NOMO-1 treated with DMSO at 0.1 percent for 48 hours (cell line): ENCODE data around the gene SHROOM3.

Experiments
- DNase-seq: peaks from one replicate; lab custom pipeline; 2025; ENCODE audit not compliant: unreplicated experiment; lab: John Stamatoyannopoulos, UW

The SHROOM3 gene

DNA sequence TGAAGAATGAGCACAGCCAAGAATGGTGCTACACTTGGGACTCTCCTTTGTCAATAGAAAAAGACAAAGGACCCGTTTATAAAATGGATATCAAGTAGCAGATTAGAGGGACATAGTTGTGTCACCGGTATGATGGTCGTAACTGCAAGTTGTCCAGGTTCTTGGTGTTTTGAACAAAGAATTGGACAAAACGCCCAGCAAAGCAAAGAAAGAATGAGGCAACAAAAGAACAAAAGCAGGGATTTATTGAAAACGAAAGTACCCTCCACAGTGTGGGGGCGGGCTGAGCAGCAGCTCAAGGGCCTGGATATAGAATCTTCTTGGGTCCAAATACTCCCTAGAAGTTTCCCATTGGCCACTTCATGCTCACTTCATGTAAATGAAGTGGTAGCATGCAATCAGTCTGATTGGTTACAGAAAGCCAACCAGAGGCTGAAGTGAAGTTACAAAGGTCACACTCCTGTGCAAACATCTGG, 54.7 kb downstream of the SHROOM3 start:
- DNase-seq, result no peak

DNA sequence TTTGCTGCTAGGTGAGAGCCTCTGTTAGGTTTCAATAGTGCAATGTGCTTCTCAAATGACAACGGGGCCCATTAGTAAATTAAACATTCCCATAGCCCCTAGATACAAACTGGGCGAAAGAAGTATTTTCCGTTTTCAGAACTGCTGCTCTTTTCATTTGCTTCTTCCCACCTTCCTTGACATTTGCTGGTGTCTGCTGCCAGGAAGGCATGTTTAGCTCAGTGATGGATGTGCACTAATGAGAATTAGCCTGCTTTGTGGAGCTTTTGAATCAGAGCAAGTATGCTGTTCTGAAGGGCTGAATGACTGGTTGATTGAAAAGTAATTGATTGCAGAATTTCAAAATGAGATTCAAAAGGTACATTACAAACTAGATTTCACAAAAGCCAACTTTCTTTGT, 57.0 kb downstream of the SHROOM3 start:
- DNase-seq, result no peak

DNA sequence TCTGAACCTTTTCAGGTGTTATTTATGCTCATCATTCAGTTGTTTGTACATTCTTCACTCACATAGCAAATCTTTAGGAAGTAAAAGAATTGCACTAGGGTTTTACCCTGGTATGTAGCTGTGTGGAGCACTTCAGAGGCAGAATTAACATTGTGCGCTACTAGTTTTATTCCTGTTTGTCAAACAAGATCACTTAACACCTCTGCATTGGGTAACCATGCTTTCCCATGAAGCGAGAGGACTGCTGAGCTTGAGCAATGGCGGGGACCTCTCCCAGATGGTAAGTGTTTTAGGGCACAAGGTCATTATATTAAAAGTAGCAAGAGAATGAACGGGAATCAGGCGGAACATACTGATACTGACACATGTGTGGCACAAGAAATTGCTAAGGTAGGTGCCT, 59.2 kb downstream of the SHROOM3 start:
- no peak for DNase-seq

DNA sequence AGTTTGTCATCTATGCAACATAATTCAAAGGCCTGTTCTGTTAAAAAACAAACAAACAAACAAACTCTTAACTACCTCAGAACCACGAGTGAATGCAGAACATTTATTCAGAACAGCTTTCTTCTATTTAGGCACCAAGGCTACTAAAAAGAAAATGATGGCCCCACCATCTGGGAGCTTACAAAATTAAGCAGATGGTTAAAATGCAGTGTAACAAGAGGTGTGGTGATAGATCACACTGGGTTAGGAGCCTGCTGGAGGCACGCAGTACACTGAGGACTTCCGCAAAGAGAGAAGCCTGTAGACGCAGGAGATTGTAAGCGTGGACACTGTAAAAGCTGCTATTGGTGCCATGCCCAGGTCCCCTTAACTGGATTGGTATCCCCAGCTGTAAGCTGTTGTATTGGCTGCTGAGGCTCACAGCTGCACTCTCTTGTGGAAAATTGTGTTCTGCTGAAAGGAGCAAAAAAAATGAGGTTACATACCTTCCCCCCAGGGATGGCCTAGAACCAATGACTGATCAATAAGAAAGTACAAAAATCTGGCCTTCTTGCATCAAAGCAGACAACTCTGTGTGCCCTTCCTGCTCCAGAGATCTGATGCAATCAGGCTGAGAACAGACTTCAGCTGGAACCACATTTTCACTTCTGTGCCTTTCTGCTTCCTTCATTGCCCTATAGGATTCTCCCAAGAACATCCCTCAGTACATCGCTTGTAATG, 60.0 kb downstream of the SHROOM3 start:
- no peak for DNase-seq

DNA sequence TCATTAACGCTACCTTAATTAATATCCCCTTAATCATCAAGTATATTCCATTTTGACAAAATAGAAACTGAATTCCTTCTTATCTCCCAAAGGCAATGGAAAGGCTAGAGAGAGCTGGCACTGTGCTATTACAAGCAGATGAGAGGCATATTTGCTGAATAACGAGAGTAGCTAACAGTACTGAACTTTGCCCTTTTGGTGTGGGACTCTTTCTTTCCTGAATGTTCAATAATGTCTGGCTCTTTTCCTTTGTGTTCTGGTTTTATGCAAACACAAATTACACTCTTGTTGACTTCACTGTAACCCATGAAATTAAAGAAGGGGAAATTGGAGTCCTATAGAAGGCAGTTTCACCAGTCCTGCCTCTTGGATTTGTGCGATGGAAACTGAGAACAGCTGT, 63.5 kb downstream of the SHROOM3 start:
- DNase-seq, result no peak

DNA sequence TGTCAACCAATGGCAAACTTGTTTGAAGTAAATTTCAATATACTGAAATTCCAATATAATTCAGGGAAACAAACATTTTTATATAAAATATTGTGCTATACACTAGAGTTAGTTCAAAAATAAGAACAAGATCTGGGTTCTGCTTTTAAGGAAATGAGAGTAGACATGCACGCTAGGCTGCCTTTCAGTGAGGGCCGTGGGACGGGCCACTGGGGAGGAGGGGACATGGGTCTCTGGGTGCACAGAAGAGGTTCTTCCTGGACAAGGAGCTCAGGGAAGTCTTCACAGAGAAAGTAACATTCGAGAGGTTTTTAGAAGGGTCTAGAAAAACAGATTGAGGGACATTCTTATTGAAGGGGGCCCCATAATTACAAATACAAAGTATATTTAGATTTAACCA, 64.4 kb downstream of the SHROOM3 start:
- DNase-seq, result peak; percentile 17

DNA sequence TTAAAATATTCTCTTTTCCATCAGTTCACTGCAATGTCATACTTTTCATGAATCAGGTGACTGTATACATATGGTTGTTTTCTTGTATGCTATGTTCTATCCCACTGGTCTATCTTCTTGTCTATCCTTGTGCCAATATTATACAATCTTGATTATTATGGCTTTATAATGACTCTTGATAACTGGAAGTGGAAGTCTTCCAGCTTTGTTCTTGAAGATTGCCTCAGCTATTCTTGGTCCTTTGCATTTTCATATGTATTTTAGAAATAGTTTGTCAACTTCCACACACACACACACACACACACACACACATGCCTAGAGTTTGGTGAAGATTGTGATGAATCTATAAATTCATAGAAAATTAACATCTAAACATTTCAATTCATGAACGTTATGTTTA, 67.9 kb downstream of the SHROOM3 start:
- DNase-seq, result no peak

DNA sequence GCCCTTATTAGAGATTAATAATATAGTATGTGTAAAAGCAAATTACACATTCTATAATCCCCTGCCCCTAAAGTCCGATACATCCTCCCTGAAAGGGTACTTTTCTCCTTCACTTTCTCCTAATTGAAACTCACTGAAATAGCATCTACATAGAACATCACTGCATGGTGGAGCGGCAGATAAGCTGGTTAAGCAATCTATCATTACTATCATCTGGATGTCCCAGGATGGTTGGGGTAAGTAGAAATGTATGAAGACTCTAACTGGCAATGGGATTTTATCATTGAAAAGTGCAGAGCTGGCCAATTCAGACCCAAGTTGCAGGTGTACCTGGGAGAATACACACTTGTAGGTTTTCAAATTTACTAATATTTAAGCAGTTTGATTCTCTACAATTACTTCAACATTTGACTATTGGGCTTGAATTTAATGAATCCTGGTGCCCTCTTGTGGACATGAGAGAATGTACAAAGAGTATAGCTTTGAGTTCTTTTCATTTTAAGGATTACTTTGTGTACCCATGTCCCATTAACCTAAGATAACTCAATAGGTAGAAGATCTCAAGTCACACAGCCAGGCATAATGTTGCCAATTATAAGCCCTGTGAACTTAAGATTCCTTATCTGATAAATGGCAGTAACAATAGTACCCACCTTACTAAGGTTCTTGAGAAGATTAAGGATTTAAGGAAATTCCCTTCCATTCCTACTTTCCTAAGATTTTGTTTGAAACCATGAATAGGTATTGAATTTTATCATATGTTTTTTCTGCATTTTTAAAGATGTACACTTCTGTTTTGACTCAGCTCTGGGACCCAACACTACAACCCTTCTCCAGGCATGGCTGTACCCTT, 69.8 kb downstream of the SHROOM3 start:
- DNase-seq, result peak; percentile 48

DNA sequence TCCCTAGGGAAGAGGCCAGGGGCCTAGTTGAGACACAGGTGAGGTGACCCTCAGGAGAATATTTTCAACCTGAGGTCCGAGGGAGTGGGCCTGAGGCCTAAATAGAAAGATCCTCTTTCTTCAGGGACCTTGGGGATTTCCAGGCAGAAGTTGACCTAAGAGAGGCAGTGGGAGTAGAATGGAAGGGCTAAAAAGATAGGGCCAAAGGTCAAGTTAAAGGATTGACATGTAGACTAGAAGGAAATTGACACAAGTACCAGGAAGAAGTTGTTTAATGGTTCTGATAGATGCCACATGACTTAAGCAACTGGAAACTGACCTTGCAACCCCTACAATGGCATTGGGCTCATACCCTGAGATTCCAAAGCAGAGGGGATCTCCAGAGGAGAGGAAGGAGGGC, 76.9 kb downstream of the SHROOM3 start:
- DNase-seq, result no peak

DNA sequence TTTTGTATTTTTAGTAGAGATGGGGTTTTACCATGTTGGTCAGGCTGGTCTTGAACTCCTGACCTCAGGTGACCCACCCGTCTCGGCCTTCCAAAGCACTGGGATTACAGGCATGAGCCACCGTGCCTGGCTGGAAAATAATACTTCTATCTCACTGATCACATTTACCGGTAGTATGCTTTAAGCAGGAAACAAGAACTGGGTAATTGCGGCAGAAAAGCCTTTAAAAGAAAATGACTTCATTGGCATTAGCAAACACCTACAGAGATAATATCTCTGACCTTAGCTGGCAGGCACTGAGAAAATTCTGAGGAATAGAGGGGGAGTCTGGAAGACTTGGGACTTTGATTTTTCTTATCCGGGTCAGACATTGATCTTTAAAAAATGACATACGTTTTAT, 78.5 kb downstream of the SHROOM3 start:
- DNase-seq, result no peak

DNA sequence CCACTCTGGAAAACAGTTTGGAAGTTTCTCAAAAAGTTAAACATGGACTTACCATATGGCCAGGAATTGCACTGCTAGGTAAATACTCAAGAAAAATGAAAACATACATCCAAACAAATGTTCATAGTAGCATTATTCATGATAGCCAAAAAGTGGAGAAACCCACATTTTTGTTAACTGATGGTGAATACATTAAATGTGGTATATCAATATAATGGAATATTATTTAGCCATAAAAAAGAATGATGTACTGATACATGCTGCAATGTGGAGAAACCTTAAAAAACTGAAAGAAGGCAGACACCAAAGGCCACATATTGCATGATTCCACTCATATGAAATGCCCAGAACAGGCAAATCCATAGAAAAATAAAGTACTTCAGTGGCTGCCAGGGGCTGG, 79.1 kb downstream of the SHROOM3 start:
- no peak for DNase-seq

DNA sequence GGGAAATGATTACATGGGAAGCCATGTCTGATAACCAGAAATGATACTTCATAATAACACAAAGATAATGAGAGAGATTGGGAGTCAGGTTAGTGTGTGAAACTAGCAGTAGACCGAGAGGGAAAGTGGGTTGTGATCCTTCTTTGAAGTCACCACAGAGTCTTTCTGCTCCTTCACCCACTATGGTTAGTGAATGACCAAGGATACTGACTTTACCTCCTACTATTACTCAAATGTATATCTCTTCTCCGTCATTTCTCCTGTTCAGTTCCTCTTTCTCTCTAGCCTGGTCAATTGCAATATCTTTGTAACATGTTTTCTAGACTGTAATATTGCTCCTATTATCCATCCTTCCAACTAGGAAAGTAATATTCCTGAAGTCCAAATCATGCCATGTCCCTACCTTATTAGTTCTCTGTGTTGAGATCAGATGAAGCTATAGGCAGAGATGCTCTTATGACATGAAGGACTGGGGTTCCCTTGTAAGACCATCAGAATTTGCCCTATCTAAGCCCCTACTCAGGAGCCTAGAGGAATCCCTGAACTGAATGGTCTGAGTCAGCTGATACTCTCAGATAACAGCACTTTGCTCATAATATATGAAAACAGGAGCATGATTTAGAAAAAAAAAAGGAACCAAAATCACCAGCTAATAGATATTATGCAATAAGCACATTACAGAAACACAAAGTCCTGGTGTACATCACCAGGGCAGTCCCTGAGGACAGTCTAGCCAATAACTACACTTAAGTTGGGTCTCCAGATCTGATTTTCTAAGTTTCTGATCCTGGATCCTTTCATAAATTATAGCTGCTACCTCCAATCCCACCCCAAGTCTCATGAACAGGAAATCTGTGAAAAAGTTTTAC, 81.2 kb downstream of the SHROOM3 start:
- DNase-seq, result peak; percentile 75

DNA sequence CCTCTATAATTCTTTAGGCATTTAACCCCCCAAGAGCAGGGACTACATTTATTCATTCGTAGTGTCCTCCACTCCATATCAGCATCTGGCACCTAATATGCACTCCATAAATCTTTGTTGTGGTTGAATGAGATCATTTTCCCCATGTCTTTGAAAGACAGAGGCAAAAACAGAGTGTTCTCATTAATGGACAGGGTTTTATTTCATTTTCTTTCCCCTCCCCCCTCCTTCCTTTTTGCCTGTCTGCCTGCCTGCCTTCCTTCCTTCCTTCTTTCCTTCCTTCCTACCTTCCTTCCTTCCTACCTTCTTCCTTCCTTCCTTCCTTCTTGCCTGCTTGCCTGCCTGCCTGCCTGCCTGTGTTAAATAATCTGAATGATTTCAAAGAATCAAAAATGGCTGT, 83.2 kb downstream of the SHROOM3 start:
- DNase-seq, result no peak

DNA sequence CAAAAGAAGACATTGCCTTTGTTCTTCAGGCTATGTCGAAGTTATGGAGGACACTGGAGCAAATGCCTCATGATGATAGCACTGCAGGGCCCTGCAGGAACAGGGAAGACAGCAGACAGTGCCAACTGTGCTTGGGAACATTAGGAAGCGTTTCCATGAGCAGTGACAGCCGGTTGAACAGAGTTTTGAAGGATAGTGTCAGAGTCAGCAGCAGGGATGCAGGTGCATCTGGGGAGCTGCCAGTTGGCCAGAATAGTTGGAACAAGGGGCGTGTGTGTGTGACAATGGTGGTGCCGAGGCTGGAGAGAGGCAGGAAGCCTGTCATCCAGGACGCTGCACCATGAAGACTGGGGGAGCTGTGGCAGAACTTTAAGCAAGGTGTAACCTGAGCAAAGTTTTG, 88.6 kb downstream of the SHROOM3 start:
- no peak for DNase-seq

DNA sequence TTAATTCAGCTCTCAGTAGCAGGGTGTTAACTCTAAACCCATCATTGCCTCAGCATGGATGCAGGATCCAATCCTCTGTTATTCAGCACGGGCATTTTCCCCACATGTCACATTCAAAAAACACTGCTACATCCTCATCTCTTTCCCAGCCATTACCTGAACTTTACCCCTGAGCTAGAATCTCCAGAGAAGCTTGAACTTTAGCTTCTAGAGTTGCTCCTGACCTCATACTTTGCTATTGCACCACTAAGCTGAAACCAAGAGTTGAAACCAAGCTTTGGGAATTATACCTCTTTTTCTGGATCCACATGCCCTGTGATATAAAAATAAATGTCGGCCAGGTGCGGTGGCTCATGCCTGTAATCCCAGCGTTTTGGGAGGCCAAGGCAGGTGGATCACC, 90.7 kb downstream of the SHROOM3 start:
- DNase-seq, result no peak

DNA sequence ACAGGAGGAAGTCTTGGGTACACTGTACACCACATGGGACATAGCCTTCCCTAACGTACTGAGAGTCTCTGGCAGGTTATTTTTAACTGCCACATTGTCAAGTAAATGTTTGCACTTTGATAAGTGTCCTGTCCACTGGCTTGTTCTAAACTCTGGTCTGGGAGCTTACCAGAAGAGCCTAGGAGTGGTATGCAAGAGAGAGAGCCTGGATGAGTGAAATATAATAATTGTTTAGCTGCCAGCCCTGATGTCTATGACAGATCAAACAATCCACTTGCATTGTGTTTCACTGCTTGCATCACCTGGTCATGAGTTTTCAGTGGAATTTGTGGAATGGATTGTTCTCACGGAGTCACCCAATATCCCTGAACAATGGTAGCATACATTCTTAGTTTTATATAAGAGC, 91.6 kb downstream of the SHROOM3 start:
- no peak for DNase-seq

DNA sequence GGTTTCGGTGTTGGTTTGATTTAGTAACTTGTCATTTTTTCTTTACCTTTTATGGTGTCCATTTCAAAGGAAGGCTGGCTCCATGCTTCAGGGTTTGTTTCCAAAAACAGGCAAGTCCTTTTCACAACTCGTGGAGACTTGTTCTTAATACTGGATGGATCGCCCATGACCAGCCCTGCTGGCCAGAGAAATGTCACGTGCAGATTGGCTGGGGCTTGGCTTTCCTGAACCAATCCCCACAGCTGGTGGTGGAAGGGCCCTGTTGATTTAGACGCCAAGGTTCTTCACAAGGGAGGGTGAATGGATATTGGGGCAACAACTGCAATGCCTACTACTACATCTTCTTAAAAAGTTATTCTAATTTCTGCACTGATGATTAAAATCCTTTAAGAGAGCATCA, 92.6 kb downstream of the SHROOM3 start:
- DNase-seq, result no peak

DNA sequence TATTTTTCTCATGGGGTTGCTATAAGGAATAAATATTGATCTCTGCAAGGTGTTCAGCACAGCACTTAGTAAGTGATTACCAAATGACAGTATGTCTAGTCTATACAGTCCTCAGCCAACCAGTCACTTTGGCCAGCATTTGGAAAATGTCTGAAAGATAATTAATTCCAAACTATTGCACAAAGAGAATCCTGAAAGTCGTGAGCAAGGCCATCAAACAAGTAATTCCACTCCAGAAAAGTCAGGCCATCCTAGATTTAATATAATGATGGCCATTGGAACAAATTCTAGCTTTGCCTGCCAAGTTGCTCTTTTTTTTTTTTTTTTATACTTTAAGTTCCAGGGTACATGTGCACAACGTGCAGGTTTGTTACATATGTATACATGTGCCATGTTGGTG, 96.6 kb downstream of the SHROOM3 start:
- no peak for DNase-seq

DNA sequence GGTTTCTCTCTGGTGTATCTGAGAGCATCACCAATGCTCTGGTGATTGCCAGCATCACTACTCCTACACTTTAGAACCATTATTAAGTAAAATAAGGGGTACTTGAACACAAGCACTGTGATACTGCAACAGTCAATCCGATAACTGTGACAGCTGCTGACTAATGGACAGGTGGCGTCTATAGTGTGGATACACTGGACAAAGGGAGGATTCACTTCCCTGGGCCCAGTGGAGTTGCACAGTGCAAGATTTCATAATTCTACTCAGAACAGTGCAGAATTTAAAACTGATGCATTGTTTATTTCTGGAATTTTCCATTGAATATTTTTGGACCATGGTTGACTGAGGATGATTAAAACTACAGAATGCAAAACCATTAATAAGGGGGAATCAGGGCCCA, 97.8 kb downstream of the SHROOM3 start:
- DNase-seq, result no peak

DNA sequence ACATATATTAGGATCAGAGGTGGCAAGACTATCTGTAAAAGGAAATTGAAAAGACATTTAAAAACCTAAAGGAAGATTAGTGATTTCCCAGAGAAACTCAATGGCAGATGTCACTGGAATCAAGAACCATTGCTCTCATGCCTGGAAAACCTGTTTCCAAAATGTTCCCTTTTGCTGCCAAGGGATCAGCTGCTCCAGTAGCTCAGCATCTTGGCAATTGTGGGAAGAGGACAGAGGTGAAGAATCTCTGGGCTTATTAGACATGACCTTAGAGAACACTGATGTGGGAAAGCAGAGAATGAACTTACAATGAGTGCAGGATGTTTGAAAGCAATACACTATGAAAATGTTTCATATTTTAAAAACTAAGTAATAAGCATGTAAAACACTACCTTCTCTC, 98.3 kb downstream of the SHROOM3 start:
- no peak for DNase-seq

DNA sequence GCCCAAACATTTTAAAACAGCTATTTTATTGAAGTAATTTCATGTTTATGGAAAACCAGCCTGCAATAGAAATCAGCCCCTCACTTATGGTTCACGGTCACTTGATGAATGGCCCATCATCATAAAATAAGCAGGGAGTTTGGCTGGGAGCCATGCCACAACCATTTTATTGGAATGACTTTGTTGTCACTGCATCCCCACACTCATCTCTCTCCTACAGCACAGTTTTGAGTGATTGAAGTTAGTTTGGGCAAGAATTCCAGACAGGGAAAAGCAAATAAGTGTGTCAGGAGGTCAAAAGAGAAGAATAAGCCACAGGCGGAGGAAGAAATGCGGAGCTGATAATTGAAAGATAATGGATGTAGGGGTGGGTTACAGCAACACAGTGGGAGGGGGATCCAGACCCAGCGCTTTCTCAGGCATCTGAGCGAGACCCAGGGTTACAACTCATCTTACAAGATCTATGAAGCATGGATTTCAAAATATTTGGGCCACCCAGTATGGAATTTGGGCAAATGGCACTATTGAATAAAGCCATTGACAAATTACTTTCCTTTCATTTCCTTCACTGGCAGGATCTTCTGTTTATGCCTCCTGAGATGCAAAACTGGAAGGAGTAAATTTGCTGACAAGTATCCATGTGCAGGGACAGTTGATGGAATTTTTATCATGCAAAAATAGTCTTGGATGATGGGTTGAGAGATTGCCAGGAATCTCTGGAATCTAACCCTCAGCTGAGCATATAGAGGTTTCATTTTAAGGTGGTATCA, 100.8 kb downstream of the SHROOM3 start:
- DNase-seq, result no peak
